GM13977 (cell line): ENCODE data around the gene CACNA2D4.

ENCODE experiments used
- DNase-seq: peaks from one replicate; pipeline ENCODE4 v3.0.0; 2012; ENCODE audit warnings: low spot score
- CTCF ChIP-seq: IDR thresholded peaks from 2 replicates; pipeline ENCODE4 v1.5.1; 2012; ENCODE audit warnings: mild to moderate bottlenecking, control low read depth; ENCODE audit not compliant: insufficient read depth; ENCODE audit errors: extremely low read depth, missing control alignments
- in situ Hi-C: fragments of 300-500 bp; cut with MboI; formaldehyde crosslinking; loops from one replicate; pipeline ENCODE4 v1.12.0; 2022; ENCODE audit warnings: low sequenced_read_pairs, low pct_unique_long_range_greater_than_20kb, mixed read lengths, inconsistent platforms; ENCODE audit not compliant: unreplicated experiment

The CACNA2D4 gene

DNA sequence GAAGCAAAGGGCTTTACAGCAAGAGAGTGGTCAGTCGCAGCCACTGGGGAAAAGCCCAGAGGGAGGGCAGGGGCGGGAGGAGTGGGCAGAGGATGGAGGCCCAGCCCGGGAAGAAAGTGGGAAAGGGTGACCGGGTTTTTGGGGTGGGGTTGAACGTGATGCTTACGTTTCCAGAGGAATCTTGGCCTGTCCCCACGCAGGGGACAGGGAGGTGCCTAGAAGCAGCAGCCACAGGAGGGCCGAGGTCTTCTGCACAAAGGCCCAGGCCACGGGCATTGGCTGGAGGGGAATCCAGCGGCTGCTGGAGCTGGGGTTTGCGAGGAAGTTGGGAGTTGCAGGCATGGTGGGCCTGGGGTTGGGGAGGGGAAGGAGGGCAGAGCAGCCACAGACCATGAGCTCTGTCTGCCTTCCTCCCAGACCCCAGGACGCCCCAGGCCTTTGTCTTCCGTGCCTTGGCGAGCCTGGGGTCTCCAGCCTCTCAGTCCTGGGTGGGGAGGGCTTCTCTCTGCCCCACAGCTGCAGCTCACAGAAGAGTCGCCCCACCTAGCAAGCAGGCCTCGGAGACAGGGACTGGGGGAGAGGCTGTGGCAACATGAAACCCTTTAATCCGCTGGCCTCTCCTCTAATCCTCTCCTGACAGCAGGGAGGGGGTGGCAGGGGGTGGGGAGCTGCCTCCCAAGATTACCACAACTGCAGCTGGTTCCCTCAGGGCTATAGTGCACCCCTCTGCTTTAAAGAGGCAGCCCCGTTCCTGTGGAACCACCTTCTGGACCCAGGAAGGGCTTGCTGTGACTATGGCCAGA, at the start of gene CACNA2D4:
Gene CACNA2D4 (minus strand): TSS at position 572 of the 803 bp plus-strand sequence. CDS start 179 bp downstream, at position 393.
- peak; percentile 8 for DNase-seq
- in situ Hi-C loops = no loop called here
- TF ChIP-seq CTCF = no peak

DNA sequence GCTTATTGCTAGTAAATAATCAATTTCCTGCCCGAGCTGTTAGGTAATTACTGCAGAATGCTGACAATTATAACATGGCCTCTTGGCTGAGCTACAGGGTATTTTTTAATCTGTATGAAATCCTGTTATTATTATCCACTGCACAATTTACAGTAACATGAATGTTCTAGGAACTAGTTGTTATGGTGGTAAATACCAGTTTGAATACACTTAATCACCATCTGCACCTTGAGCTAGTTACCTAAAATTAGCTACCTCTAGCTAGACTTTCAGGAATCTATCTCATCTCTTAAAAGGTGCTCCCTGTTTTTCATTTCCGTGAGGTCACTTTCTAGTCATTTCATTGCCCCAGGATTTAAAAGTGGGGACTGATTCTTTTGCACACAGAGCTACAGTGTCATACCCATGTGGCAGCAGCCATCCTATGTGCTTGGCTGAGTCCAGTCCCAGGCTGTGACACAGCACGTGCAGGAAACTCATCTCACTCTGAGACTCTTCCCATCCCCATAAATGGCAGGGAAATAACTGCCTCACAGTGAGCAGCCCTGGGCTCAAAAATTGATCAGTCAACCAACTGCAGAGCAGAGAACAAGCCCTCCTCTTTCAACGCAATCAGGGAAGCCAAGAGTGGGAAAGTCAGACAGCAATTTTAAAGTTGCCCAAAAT, 48.2 kb upstream of the CACNA2D4 start:
- in situ Hi-C loops = no loop called here
- DNase-seq = no peak
- no peak for TF ChIP-seq CTCF

DNA sequence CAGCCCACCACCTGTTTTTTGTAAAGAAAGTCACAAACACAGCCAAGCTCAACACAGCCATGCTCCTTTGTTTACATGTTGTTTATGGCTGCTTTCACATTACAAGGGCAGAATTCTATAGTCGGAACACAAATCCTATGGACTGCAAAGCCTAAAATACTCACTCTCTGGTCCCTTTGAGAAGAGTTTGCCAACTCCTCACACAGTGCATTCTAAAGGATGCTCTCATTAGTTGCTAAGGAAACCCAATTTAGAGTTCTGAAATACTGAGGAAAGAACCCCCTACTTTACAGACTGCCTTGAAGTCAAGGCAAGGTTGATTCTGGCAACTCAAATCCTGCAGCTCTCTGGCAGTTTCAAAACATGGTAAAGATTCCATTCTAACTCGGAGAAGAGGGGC, 47.5 kb upstream of the CACNA2D4 start:
- no peak for TF ChIP-seq CTCF
- in situ Hi-C loops = no loop called here
- no peak for DNase-seq

GRCh38 chr12:1962051-1963020, 43.9 kb upstream of the CACNA2D4 start:
- no peak for DNase-seq
- no peak for TF ChIP-seq CTCF
- in situ Hi-C loops = no loop called here

- in situ Hi-C loops = no loop called here
- no peak for TF ChIP-seq CTCF
Observed at GRCh38 chr12:1956716-1957115, 38.3 kb upstream of the CACNA2D4 start.

More at GRCh38 chr12:1956716-1957115, 38.3 kb upstream of the CACNA2D4 start:
- DNase-seq = no peak
